GM21381 (cell line): ENCODE measurements around the gene SDF4.
"Not testable (repeated sequence)": the region's sequence is repeated elsewhere in the genome, so short reads cannot be mapped to it uniquely, and the experiment has no call there.

ENCODE experiments used
- ATAC-seq: cut with Tn5 transposase; IDR thresholded peaks from one replicate; pipeline ENCODE4 v1.9.1; 2021; ENCODE audit warnings: mild to moderate bottlenecking, moderate library complexity; ENCODE audit not compliant: unreplicated experiment

Gene SDF4

GRCh38 chr1:1259951-1260600 lies 28.3 kb upstream of the SDF4 start:
- no peak for ATAC-seq

DNA sequence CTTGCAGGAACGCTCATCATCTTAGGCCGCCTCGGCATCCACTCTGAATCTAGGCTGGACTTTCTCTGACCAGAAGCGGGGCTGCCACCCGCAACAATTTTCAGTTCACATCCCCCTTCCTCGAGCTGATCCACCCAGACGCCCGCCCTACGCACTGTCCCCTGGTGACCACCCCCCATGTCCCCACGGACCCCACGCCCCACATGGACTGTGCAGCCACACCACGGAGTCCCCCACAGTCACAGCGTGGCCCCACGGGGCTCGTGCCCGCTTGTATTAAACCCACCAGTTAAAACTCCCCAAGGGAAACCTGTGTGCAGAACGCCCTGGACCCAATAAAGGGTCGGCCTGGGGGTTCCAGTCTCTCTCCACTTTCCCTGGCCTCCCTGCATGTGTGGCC lies 27.7 kb upstream of the SDF4 start:
- ATAC-seq = no peak

GRCh38 chr1:1259119-1259488 lies 27.3 kb upstream of the SDF4 start:
- ATAC-seq = no peak

GRCh38 chr1:1256956-1257871 lies 25.4 kb upstream of the SDF4 start:
- ATAC-seq = no peak

DNA sequence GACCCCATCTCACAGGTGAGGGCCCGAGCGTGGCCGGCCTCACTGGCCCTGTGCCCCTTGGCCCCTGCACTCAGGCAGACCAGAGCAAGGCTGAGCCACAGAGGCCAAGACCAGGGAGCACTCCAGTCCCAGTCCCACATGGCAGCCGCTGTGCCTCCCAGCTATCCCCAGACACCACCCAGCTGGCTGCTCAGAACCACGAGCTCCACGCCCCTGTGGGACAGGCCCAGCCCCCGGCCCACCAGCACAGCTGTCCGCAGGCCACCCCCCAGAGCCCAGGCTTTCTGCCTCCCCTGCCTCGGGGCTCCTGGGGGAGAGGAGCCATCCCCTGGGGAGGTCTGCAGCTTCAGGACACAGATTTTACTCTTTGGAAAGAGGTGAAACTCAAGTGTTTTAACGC lies 23.8 kb upstream of the SDF4 start:
- ATAC-seq = no peak

GRCh38 chr1:1255078-1255477 lies 23.3 kb upstream of the SDF4 start:
- no peak for ATAC-seq

- no peak for ATAC-seq
Observed at GRCh38 chr1:1254667-1254998, 22.8 kb upstream of the SDF4 start.

- no peak for ATAC-seq
Observed at GRCh38 chr1:1253972-1254666, 22.3 kb upstream of the SDF4 start.

GRCh38 chr1:1253314-1253713 lies 21.5 kb upstream of the SDF4 start:
- ATAC-seq = no peak

DNA sequence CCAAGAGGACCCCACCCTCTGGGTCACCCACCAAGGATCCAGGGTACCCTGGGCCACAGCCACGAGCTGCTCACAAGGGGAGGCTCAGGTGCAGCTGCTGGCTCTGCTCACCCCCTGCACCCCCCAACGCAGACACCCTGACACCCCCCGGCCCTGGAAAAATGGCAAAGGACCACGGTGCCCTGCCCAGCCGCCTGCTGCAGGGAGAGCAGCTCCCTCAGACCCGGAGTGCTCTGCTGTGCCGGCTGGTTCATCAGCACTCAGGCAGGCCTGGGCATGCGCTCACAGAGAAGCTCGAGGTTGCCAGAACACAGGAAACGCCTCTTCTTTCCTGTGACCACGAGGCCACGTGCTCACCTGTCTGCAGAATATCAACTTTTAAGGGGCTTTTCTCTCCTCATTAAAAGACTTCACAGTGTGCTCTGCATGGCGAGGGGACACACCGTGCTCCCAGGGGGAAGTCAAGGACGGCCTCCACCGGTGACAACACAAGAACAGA lies 19.0 kb upstream of the SDF4 start:
- no peak for ATAC-seq

GRCh38 chr1:1248009-1248913 lies 16.5 kb upstream of the SDF4 start:
- ATAC-seq = not testable (repeated sequence)

DNA sequence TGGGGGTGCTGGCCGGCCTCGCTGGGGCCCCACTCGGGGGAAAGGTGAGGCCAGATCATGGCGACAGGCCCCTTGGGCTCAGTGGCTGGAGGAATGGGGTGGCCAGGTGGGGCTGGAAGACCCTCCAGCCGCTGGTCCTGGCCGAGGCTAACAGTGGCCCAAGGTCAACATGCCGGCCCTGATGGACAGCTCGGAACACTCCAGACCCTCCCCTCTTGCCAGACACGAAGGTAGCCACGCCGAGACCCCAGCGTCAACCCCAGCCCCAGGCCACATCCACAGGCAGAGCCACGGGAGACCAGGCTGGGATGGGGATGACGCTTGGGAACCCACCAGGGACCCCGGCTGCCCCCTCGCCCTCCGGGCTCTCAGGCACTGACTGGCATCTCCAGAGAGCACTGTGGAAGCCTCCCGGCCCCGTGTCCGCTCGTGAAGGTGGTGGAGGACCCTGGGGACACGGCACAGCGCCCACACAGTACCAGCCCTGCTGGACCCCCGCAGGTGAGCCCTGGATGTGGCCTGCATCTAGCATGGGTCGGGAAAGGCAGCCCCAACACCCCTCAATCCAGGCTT lies 15.6 kb upstream of the SDF4 start:
- ATAC-seq = no peak

GRCh38 chr1:1246577-1247340 lies 15.0 kb upstream of the SDF4 start, which contains the start of gene C1QTNF12:
TSS of gene C1QTNF12 (minus strand) at chr1:1246722. CDS start at chr1:1246690, 32 bp downstream.
- no peak for ATAC-seq

- ATAC-seq = no peak
Observed at GRCh38 chr1:1245817-1246576, 14.2 kb upstream of the SDF4 start.

DNA sequence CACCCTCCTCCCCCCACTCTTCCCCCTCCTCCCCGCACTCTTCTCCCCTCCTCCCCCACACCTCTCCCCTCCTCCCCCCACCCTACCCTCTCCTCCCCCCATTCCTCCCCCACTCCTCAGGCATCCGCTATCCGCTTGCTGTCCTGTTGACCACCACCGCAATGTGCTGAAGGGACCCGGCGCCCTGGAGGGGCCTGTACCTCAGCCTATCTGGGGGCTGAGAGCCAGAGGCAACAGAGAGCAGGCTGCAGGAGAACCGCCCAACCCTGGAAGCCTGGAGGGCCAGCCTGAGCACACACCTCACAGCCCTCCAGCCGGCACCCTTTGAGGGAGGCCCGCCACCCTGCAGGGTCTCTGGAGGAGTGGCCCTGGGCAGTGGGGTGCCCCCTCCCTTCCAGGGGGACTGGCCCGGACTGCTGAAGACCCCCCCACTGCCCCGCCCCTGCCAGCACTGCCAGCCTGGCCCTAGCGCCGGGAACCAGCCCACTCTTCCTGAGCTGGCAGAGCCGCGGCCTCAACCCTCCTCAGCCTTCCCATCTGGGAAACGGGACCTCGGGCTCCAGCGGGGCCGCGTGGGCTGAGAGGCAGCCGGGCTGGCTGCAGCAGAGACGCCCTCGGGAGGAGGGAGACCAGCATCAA lies 13.5 kb upstream of the SDF4 start:
- no peak for ATAC-seq

DNA sequence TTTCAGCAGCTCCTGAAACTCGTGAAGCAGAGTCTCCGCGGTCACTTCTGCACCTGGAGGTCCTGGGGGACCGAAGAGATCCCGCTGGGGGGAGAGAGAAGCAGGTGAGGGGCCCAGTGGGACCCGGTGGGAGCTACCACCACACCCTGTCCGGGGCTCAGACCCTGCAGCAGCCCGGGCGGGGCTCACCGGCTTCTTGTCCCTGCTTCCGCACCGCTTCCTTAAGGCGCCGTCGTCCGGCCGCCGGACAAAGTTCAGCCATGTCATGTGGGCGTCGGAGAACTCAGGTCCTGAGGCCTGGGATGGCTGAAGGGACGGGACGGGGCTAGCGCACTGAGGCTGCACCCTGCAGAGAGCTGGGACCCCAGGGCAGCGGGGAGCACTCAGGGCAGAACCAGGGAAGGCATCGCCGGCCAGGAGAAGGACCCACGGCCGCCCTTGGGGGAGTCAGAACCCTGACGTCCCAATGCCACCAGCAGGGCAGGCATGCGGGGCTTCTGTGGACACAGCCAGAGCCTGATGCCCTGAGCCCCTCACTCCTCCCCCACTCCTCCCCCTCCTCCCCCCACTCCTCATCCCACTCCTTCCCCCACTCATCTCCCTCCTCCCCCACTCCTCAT lies 12.5 kb upstream of the SDF4 start:
- ATAC-seq = no peak

DNA sequence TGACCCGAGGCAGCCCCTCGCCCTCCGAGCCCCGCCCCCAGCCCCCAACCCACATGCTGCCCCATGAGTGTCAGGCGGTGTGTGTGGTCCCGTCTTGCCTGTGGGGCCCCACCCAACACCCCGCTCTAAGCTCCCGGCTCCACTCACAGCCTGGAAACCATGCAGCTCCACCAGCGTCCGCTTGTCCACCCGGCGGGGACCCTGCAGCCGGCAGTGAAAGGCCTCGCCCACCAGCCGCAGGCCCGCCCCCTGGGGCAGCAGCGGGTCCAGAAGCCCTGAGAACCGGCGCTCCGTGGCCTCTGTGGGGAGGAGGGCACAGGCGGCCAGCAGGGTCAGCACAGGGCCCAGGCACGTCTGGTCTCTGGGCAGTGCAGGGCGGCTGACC lies 12.0 kb upstream of the SDF4 start:
- ATAC-seq = no peak

DNA sequence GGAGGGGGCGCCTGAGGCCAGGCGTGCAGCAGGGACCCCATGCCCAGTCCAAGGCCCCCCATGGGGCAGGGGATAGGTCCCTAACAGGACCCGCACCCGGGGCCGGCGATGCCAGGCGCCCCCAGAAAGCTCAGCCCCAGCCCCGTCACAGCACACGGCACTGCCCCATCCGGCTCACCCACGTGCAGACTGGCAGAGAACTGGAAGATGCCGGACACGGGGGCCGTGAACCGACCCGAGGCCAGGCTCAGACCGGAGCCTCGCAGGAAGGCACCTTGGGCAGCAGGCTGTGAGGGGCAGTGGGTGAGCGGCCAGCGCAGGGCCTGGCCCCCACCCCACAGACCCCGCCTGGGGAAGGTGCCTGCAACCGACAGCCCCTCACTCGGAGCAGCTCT lies 11.5 kb upstream of the SDF4 start:
- ATAC-seq = no peak
